LNCAP (cell line): Measurements from ENCODE around the gene EVC.

Experiments
- CTCF ChIP-seq: fragments of 450-650 bp; IDR thresholded peaks from 2 replicates; pipeline ENCODE4 v1.5.1; 2017; ENCODE audit warnings: mild to moderate bottlenecking

Gene EVC

GRCh38 chr4:5754529-5754881 is 43.5 kb downstream of the EVC start:
- no peak for TF ChIP-seq CTCF

GRCh38 chr4:5755161-5755560 is 44.2 kb downstream of the EVC start:
- no peak for TF ChIP-seq CTCF

GRCh38 chr4:5755679-5756078 is 44.7 kb downstream of the EVC start:
- no peak for TF ChIP-seq CTCF

- no peak for TF ChIP-seq CTCF
Measured at GRCh38 chr4:5756271-5756670, 45.3 kb downstream of the EVC start.

- TF ChIP-seq CTCF = no peak
Measured at GRCh38 chr4:5757091-5757490, 46.1 kb downstream of the EVC start.

GRCh38 chr4:5757536-5757935 is 46.5 kb downstream of the EVC start:
- no peak for TF ChIP-seq CTCF

- TF ChIP-seq CTCF = no peak
Measured at GRCh38 chr4:5757954-5758353, 47.0 kb downstream of the EVC start.

GRCh38 chr4:5758741-5759140 is 47.7 kb downstream of the EVC start:
- no peak for TF ChIP-seq CTCF
